HepG2 (cell line): ENCODE results near the gene STOML2. TPM values are rescaled to one million over a fixed set of nuclear protein-coding genes. Genes with fewer than 3 reads are reported as not detected.

Experiments used
- ATAC-seq: fragments of 200-7000 bp; cut with Tn5 transposase; 3 replicates; pipeline ENCODE4 v1.9.1; 2020; ENCODE audit warnings: mild to moderate bottlenecking, moderate library complexity
- BruUV-seq: library from RNA; stranded (reverse); fragments of 400-500 nt; replicated peaks from 2 replicates; lab custom pipeline; 2021; lab: Mats Ljungman, UMichigan
- CTCF ChIA-PET: fragments of 300-600 bp; formaldehyde crosslinking; extraction: SDS; loops from one replicate; lab custom pipeline; 2021; ENCODE audit warnings: low total read pairs, inconsistent platforms, low intra/inter-chr PET ratio; lab: Yijun Ruan, JAX
- POLR2A ChIA-PET: fragments of 350-600 bp; sonication (Branson Sonifier 250); formaldehyde crosslinking; loops from one replicate; lab custom pipeline; 2020; ENCODE audit warnings: antibody characterized with exemption, inconsistent platforms; lab: Yijun Ruan, JAX
- DNase-seq: peaks from one replicate; pipeline ENCODE4 v3.0.0-alpha.2; 2015; ENCODE audit warnings: low spot score
- FAIRE-seq: peaks from 3 replicates; lab custom pipeline; 2011; peaks lifted over from hg19 to GRCh38; lab: Jason Lieb, UNC
- H2AFZ ChIP-seq: one replicate; pipeline ENCODE4 v1.6.1; 2011; ENCODE audit warnings: low read length, inconsistent platforms
- H3K27ac ChIP-seq: fragments of 300-600 bp; 3 replicates; pipeline ENCODE4 v1.8.0; 2011; ENCODE audit warnings: mixed run types, mild to moderate bottlenecking, mixed read lengths, low read length, inconsistent platforms; ENCODE audit not compliant: insufficient read depth; ENCODE audit errors: extremely low read length
- H3K27me3 ChIP-seq, 2 experiments: fragments of 200-600 bp in 1 of 2; 2 replicates in 1 of 2; 3 replicates in 1 of 2; pipeline versions ENCODE4 v1.6.0 to v1.8.0; 2011; ENCODE audit warnings: low read length in 2 of 2, mild to moderate bottlenecking in 2 of 2, moderate library complexity in 2 of 2, inconsistent platforms in 1 of 2; ENCODE audit not compliant: insufficient read depth in 2 of 2, control insufficient read depth in 1 of 2
- H3K36me3 ChIP-seq, 2 experiments: fragments of 200-600 bp in 1 of 2; replicated peaks in 1 of 2; 2 replicates in 1 of 2; 3 replicates in 1 of 2; pipeline versions ENCODE4 v1.5.1 to v1.8.0; 2011; ENCODE audit warnings: low read length in 2 of 2, inconsistent platforms in 1 of 2; ENCODE audit not compliant: insufficient read depth in 2 of 2, control insufficient read depth in 1 of 2
- H3K4me1 ChIP-seq: 2 replicates; pipeline ENCODE4 v1.5.1; 2012; ENCODE audit warnings: low read length, inconsistent platforms; ENCODE audit not compliant: insufficient read depth
- H3K4me2 ChIP-seq: 2 replicates; pipeline ENCODE4 v1.6.0; 2011; ENCODE audit warnings: low read depth, low read length, inconsistent platforms
- H3K4me3 ChIP-seq, 3 experiments: fragments of 200-600 bp in 1 of 3; sonication (generic), shearing (Covaris generic) in 1 of 3; replicated peaks in 1 of 3; 2 replicates each; pipeline ENCODE4 v1.5.1; 2011 to 2016; ENCODE audit warnings: low read length in 3 of 3, inconsistent platforms in 2 of 3, low read depth in 2 of 3, mild to moderate bottlenecking in 2 of 3, control low read depth in 1 of 3, mixed read lengths in 1 of 3; ENCODE audit not compliant: insufficient read depth in 1 of 3
- H3K79me2 ChIP-seq: one replicate; pipeline ENCODE4 v1.6.1; 2011; ENCODE audit warnings: low read length, inconsistent platforms; ENCODE audit not compliant: insufficient read depth
- H3K9ac ChIP-seq: 2 replicates; pipeline ENCODE4 v1.6.0; 2011; ENCODE audit warnings: mild to moderate bottlenecking, low read depth, low read length, inconsistent platforms; ENCODE audit not compliant: insufficient read depth
- H3K9me3 ChIP-seq: 2 replicates; pipeline ENCODE4 v1.5.1; 2012; ENCODE audit warnings: mild to moderate bottlenecking, low read length
- H4K20me1 ChIP-seq: 2 replicates; pipeline ENCODE4 v1.6.0; 2011; ENCODE audit warnings: inconsistent platforms, mild to moderate bottlenecking, low read length, moderate library complexity; ENCODE audit not compliant: insufficient read depth
- POLR2AphosphoS2 ChIP-seq: IDR thresholded peaks from 2 replicates; pipeline ENCODE4 v1.6.1; 2011; ENCODE audit warnings: low read depth, low read length, improper control_type of control experiment
- POLR2AphosphoS5 ChIP-seq: IDR thresholded peaks from 2 replicates; pipeline ENCODE4 v1.6.1; 2012; ENCODE audit warnings: low read depth, low read length
- WGBS: methylation state at CpG from one replicate; pipeline ENCODE4 v1.1.6; 2017; ENCODE audit warnings: low lambda C conversion rate; 5-methylcytosine and 5-hydroxymethylcytosine counted together
- in situ Hi-C: cut with HindIII; loops from 2 replicates; pipeline ENCODE4 v1.10.0; 2017; ENCODE audit warnings: low pct_unique_long_range_greater_than_20kb; ENCODE audit not compliant: extremely low pct_ligation_motif_present
- intact Hi-C: fragments of 100-400 bp; cut with micrococcal nuclease; formaldehyde crosslinking; loops from one replicate; pipeline ENCODE4 v1.10.0; 2022; ENCODE audit not compliant: unreplicated experiment
- polyA plus RNA-seq, 8 experiments: library from polyadenylated mRNA; depleted of rRNA in 3 of 8; stranded (reverse) in 7 of 8; unstranded in 1 of 8; fragments of >200 nt; fragmentation: Illumina TruSeq in 4 of 8; extraction: Trizol in 4 of 8; gene quantifications; 2 replicates each; pipeline versions ENCODE4 v1.2.1 to v1.2.3, GENCODE V29; 2011 to 2016; ENCODE audit warnings: low read depth in 4 of 8, missing spikeins in 1 of 8, mixed read lengths in 1 of 8; ENCODE audit not compliant: insufficient read depth in 1 of 8
- total RNA-seq, 5 experiments: library from RNA; depleted of rRNA; stranded (reverse); fragments of >200 nt; fragmentation: Illumina TruSeq; extraction: Trizol; gene quantifications; 2 replicates each; pipeline ENCODE4 v1.2.3, GENCODE V29; 2016; ENCODE audit warnings: low read depth in 1 of 5
- TF ChIP-seq, protein P1 (sequence below): IDR thresholded peaks from 2 replicates; pipeline ENCODE4 v1.6.1; 2016; ENCODE audit warnings: low read depth

The STOML2 gene
- total and polyA plus RNA-seq, 2 of the 13 experiments (the other 11 are each of a cell fraction or from before 2014, with no cell fraction given): 245 to 250 TPM

DNA sequence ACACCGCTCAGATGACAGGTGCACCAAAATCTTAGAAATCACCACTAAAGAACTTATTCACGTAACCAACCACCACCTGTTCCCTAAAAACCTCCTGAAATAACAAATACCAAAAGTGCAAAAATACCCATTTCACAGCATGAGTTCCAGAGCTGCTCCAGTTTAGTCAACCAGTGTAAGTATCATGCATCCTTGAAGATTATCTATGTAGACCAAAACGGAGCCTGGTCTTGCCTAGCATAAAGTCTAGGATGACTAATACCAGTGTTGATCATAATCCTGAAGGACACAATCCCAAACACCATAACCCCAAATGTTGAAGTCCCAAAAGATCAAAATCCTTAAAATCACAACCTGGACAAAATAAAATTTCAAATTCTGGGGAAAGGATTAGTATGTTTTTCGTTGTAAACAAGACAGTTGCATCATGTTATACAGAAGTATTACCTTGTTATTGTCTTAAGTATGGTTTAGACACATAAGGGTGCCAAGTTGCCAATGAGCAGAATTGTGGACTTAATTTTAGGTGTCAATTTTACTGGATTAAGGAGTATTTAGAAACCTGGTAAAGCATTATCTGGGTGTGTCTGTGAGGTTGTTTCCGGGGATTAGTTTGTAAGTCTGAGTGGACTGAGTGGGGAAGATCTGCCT lies 48.6 kb downstream of the STOML2 start:
- Histone ChIP-seq H3K4me1 (no peaks in the 10 kb centered on the region), H3K27me3 (no peaks in the 10 kb centered on the region), H3K4me2 (no peak overlapping the region), H2AFZ (no peak overlapping the region), H3K9me3 (no peaks in the 10 kb centered on the region), H3K4me3 (no peak overlapping the region), H3K79me2 (no peaks in the 10 kb centered on the region), H3K9ac (no peak overlapping the region), H3K36me3 (peaks cover 11 to 33% of the 10 kb centered on the region in 2 experiments), H3K27ac (no peak overlapping the region), H4K20me1 (peaks cover 1% of the 10 kb centered on the region)
- BruUV-seq: no TSS peak
- TF ChIP-seq POLR2AphosphoS5 (peak; percentile 44; the same call in 1 of the 2 replicates), POLR2AphosphoS2 (peak; percentile 91; the same call in 1 of the 2 replicates)
- TF ChIP-seq, protein P1, sequence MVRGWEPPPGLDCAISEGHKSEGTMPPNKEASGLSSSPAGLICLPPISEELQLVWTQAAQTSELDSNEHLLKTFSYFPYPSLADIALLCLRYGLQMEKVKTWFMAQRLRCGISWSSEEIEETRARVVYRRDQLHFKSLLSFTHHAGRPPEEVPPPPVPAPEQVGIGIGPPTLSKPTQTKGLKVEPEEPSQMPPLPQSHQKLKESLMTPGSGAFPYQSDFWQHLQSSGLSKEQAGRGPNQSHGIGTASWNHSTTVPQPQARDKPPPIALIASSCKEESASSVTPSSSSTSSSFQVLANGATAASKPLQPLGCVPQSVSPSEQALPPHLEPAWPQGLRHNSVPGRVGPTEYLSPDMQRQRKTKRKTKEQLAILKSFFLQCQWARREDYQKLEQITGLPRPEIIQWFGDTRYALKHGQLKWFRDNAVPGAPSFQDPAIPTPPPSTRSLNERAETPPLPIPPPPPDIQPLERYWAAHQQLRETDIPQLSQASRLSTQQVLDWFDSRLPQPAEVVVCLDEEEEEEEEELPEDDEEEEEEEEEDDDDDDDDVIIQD (CRISPR knock-in tag): no peak
- FAIRE-seq (no peak), ATAC-seq (no peak), DNase-seq (no peak)
- ChIA-PET POLR2A (interaction anchor here (0.7 to 1.5 kb wide), 2 partner anchors 18 to 27 kb away, joined by 4 to 6 read pairs; partner anchors contain the start of gene VCP), CTCF (no interaction called here)
- in situ Hi-C loops: no loop called here
- WGBS: 53% methylated on average over 5 of the region's 5 CpGs
- intact Hi-C loops: no loop called here
